ENCODE results near the gene NUP210. TPM values are rescaled to one million over a fixed set of nuclear protein-coding genes. Genes with fewer than 3 reads are reported as not detected.
A peak's percentile ranks its signal among the peaks of the same experiment; 100 is the strongest.

Gene NUP210
- total RNA-seq, 2 experiments from 2014 or later: 196 to 204 TPM

GRCh38 chr3:13314877-13315276, 105.2 kb downstream of the NUP210 start:
- ChIA-PET CTCF (no interaction called here), POLR2A (no interaction called here)
- Mint-ChIP-seq H3K4me3 (no peak overlapping the region), H3K27ac (no peak overlapping the region), H3K4me1 (no peaks in the 10 kb centered on the region), H3K27me3 (no peaks in the 10 kb centered on the region), H3K36me3 (ENCODE audit: low read depth) (peaks cover 49% of the 10 kb centered on the region), H3K9me3 (no peaks in the 10 kb centered on the region)
- DNase-seq: no peak

- Mint-ChIP-seq H3K27me3 (no peaks in the 10 kb centered on the region), H3K36me3 (ENCODE audit: low read depth) (peaks cover 43% of the 10 kb centered on the region), H3K27ac (no peak overlapping the region), H3K4me3 (no peak overlapping the region), H3K4me1 (no peaks in the 10 kb centered on the region), H3K9me3 (no peaks in the 10 kb centered on the region)
- POLR2A ChIA-PET: no interaction called here
- DNase-seq: no peak
- CTCF ChIA-PET: interaction anchor here (1.0 kb wide), 1 partner anchor 9 kb away, joined by 3 read pairs; no protein-coding TSS in a partner anchor
These were observed 106.3 kb downstream of the NUP210 start for GRCh38 chr3:13313813-13314212.

- no peaks in the 10 kb centered on the region for H3K9me3 Mint-ChIP-seq
- no peak overlapping the region for H3K27ac Mint-ChIP-seq
- POLR2A ChIA-PET: no interaction called here
- H3K4me1 Mint-ChIP-seq: no peaks in the 10 kb centered on the region
- H3K36me3 Mint-ChIP-seq (ENCODE audit: low read depth): peaks cover 11% of the 10 kb centered on the region
- no peak for DNase-seq
- H3K4me3 Mint-ChIP-seq: no peak overlapping the region
- CTCF ChIA-PET: interaction anchor here (0.6 kb wide), 2 partner anchors 153 to 191 kb away, joined by 3 read pairs; no protein-coding TSS in a partner anchor
- H3K27me3 Mint-ChIP-seq: no peaks in the 10 kb centered on the region
These were observed 111.1 kb downstream of the NUP210 start for GRCh38 chr3:13309004-13309403.

GRCh38 chr3:13308380-13308801, 111.7 kb downstream of the NUP210 start:
- H3K4me3 Mint-ChIP-seq: no peak overlapping the region
- CTCF ChIA-PET: interaction anchor here (0.8 to 1.1 kb wide), 2 partner anchors 37 to 168 kb away, joined by 3 read pairs; no protein-coding TSS in a partner anchor
- peaks cover 7% of the 10 kb centered on the region for H3K36me3 Mint-ChIP-seq (ENCODE audit: low read depth)
- POLR2A ChIA-PET: interaction anchor here (0.5 kb wide), 1 partner anchor 18 kb away, joined by 3 read pairs; no protein-coding TSS in a partner anchor
- peak; percentile 19 for DNase-seq
- H3K27me3 Mint-ChIP-seq: no peaks in the 10 kb centered on the region
- no peaks in the 10 kb centered on the region for H3K4me1 Mint-ChIP-seq
- no peak overlapping the region for H3K27ac Mint-ChIP-seq
- H3K9me3 Mint-ChIP-seq: no peaks in the 10 kb centered on the region

GRCh38 chr3:13307041-13307440, 113.1 kb downstream of the NUP210 start:
- Mint-ChIP-seq H3K36me3 (ENCODE audit: low read depth) (peaks cover 5% of the 10 kb centered on the region), H3K4me1 (peaks cover 2% of the 10 kb centered on the region), H3K9me3 (no peaks in the 10 kb centered on the region), H3K4me3 (no peak overlapping the region), H3K27ac (no peak overlapping the region), H3K27me3 (no peaks in the 10 kb centered on the region)
- ChIA-PET CTCF (interaction anchor here (0.6 to 0.7 kb wide), 3 partner anchors 84 to 247 kb away, joined by 4 to 8 read pairs (median 4); no protein-coding TSS in a partner anchor), POLR2A (no interaction called here)
- no peak for DNase-seq

- Mint-ChIP-seq H3K4me1 (peaks cover 3% of the 10 kb centered on the region), H3K27ac (peak overlapping the region; percentile 31), H3K4me3 (no peak overlapping the region), H3K36me3 (ENCODE audit: low read depth) (peaks cover 5% of the 10 kb centered on the region), H3K9me3 (no peaks in the 10 kb centered on the region), H3K27me3 (peaks cover 4% of the 10 kb centered on the region)
- ChIA-PET POLR2A (no interaction called here), CTCF (no interaction called here)
- no peak for DNase-seq
These were observed 114.5 kb downstream of the NUP210 start for GRCh38 chr3:13305623-13306022.

- H3K9me3 Mint-ChIP-seq: no peaks in the 10 kb centered on the region
- H3K36me3 Mint-ChIP-seq (ENCODE audit: low read depth): peaks cover 2% of the 10 kb centered on the region
- ChIA-PET CTCF (interaction anchor here (1.2 kb wide), 1 partner anchor 9 kb away, joined by 3 read pairs; no protein-coding TSS in a partner anchor), POLR2A (no interaction called here)
- peaks cover 3% of the 10 kb centered on the region for H3K4me1 Mint-ChIP-seq
- peaks cover 11% of the 10 kb centered on the region for H3K27me3 Mint-ChIP-seq
- H3K4me3 Mint-ChIP-seq: no peak overlapping the region
- H3K27ac Mint-ChIP-seq: no peak overlapping the region
- DNase-seq: no peak
These were observed 116.7 kb downstream of the NUP210 start for GRCh38 chr3:13303410-13303809.

GRCh38 chr3:13301286-13301987, 118.7 kb downstream of the NUP210 start:
- Mint-ChIP-seq H3K4me3 (no peak overlapping the region), H3K9me3 (no peaks in the 10 kb centered on the region), H3K27ac (no peak overlapping the region), H3K27me3 (peaks cover 19% of the 10 kb centered on the region), H3K36me3 (ENCODE audit: low read depth) (no peaks in the 10 kb centered on the region), H3K4me1 (peaks cover 11% of the 10 kb centered on the region)
- CTCF ChIA-PET: no interaction called here
- POLR2A ChIA-PET: no interaction called here
- no peak for DNase-seq

- no peak for DNase-seq
- ChIA-PET POLR2A (no interaction called here), CTCF (no interaction called here)
- Mint-ChIP-seq H3K4me3 (no peak overlapping the region), H3K4me1 (peaks cover 12% of the 10 kb centered on the region), H3K27me3 (peaks cover 21% of the 10 kb centered on the region), H3K9me3 (no peaks in the 10 kb centered on the region), H3K36me3 (ENCODE audit: low read depth) (no peaks in the 10 kb centered on the region), H3K27ac (no peak overlapping the region)
These were observed 119.4 kb downstream of the NUP210 start for GRCh38 chr3:13300546-13301285.

- Mint-ChIP-seq H3K4me1 (peaks cover 12% of the 10 kb centered on the region), H3K9me3 (no peaks in the 10 kb centered on the region), H3K4me3 (no peak overlapping the region)
These were observed 120.5 kb downstream of the NUP210 start for GRCh38 chr3:13299531-13300155.

GRCh38 chr3:13296662-13297061, 123.5 kb downstream of the NUP210 start:
- ChIA-PET POLR2A (no interaction called here), CTCF (no interaction called here)
- H3K27me3 Mint-ChIP-seq: peaks cover 29% of the 10 kb centered on the region
- H3K9me3 Mint-ChIP-seq: no peaks in the 10 kb centered on the region
- no peak for DNase-seq
- H3K4me3 Mint-ChIP-seq: no peak overlapping the region
- H3K27ac Mint-ChIP-seq: no peak overlapping the region
- H3K4me1 Mint-ChIP-seq: peaks cover 9% of the 10 kb centered on the region
- H3K36me3 Mint-ChIP-seq (ENCODE audit: low read depth): no peaks in the 10 kb centered on the region

More at GRCh38 chr3:13299531-13300155, 120.5 kb downstream of the NUP210 start:
- no peak overlapping the region for H3K27ac Mint-ChIP-seq
- POLR2A ChIA-PET: no interaction called here
- CTCF ChIA-PET: no interaction called here
- H3K27me3 Mint-ChIP-seq: peaks cover 27% of the 10 kb centered on the region
- H3K36me3 Mint-ChIP-seq (ENCODE audit: low read depth): no peaks in the 10 kb centered on the region
- DNase-seq: no peak

GRCh38 chr3:13294442-13295351, 125.4 kb downstream of the NUP210 start:
- peaks cover 9% of the 10 kb centered on the region for H3K4me1 Mint-ChIP-seq
- H3K27me3 Mint-ChIP-seq: peaks cover 17% of the 10 kb centered on the region
- DNase-seq: no peak
- H3K4me3 Mint-ChIP-seq: no peak overlapping the region
- ChIA-PET POLR2A (no interaction called here), CTCF (interaction anchor here (1.4 kb wide), 1 partner anchor 9 kb away, joined by 3 read pairs; no protein-coding TSS in a partner anchor)
- H3K9me3 Mint-ChIP-seq: no peaks in the 10 kb centered on the region
- H3K27ac Mint-ChIP-seq: no peak overlapping the region
- H3K36me3 Mint-ChIP-seq (ENCODE audit: low read depth): no peaks in the 10 kb centered on the region
